GM12872 (cell line): ENCODE results near the gene PTPRD.

Source experiments
- CTCF ChIP-seq: IDR thresholded peaks from 3 replicates; pipeline ENCODE4 v1.5.1; 2011; ENCODE audit warnings: low read depth, mild to moderate bottlenecking, low read length, moderate library complexity; ENCODE audit not compliant: insufficient read depth

The PTPRD gene

GRCh38 chr9:8783941-8784340 lies 1828.9 kb downstream of the PTPRD start:
- TF ChIP-seq CTCF = no peak

GRCh38 chr9:8782237-8782636 lies 1830.6 kb downstream of the PTPRD start:
- TF ChIP-seq CTCF = no peak

- no peak for TF ChIP-seq CTCF
These were observed 1831.3 kb downstream of the PTPRD start for GRCh38 chr9:8781458-8781857.

GRCh38 chr9:8780386-8780785 lies 1832.4 kb downstream of the PTPRD start:
- no peak for TF ChIP-seq CTCF

- no peak for TF ChIP-seq CTCF
These were observed 1833.3 kb downstream of the PTPRD start for GRCh38 chr9:8779478-8779877.

GRCh38 chr9:8778356-8778755 lies 1834.4 kb downstream of the PTPRD start:
- TF ChIP-seq CTCF = no peak

GRCh38 chr9:8772302-8772701 lies 1840.5 kb downstream of the PTPRD start:
- TF ChIP-seq CTCF = no peak

GRCh38 chr9:8769153-8769552 lies 1843.6 kb downstream of the PTPRD start:
- TF ChIP-seq CTCF = no peak
